SK-N-SH treated with all-trans-retinoic acid at 6 μM for 48 hours (cell line): ENCODE results near the gene SPAG9.

ENCODE experiments used
- ATAC-seq: fragments of 200-7000 bp; cut with Tn5 transposase; 3 replicates; pipeline ENCODE4 v1.9.1; 2020; ENCODE audit warnings: mild to moderate bottlenecking, moderate library complexity
- ARNTL ChIP-seq: fragments of 450-650 bp; formaldehyde crosslinking; IDR thresholded peaks from 2 replicates; pipeline ENCODE4 v1.5.0; 2020; ENCODE audit warnings: low read depth, mild to moderate bottlenecking, moderate library complexity, borderline replicate concordance
- BACH2 ChIP-seq: fragments of 250-450 bp; sonication (Bioruptor Pico); IDR thresholded peaks from 2 replicates; pipeline ENCODE4 v1.9.0; 2021; ENCODE audit warnings: mild to moderate bottlenecking, borderline replicate concordance
- CSDC2 ChIP-seq: fragments of 250-450 bp; sonication (Bioruptor Pico); IDR thresholded peaks from 2 replicates; pipeline ENCODE4 v1.5.0; 2020; ENCODE audit warnings: mild to moderate bottlenecking, moderate library complexity
- ESRRG ChIP-seq: fragments of 250-450 bp; sonication (Bioruptor Pico); IDR thresholded peaks from 2 replicates; pipeline ENCODE4 v1.6.1; 2021; ENCODE audit warnings: mild to moderate bottlenecking
- GLIS3 ChIP-seq: fragments of 250-450 bp; sonication (Bioruptor Pico); IDR thresholded peaks from 2 replicates; pipeline ENCODE4 v1.5.0; 2020; ENCODE audit warnings: mild to moderate bottlenecking, moderate library complexity
- ISL1 ChIP-seq: fragments of 250-450 bp; sonication (Bioruptor Pico); IDR thresholded peaks from 2 replicates; pipeline ENCODE4 v2.1.2; 2022; ENCODE audit warnings: mild to moderate bottlenecking, moderate library complexity
- OSR1 ChIP-seq: fragments of 250-450 bp; sonication (Bioruptor Pico); IDR thresholded peaks from 2 replicates; pipeline ENCODE4 v1.8.0; 2022; ENCODE audit warnings: moderate library complexity, mild to moderate bottlenecking, inconsistent platforms
- PPARA ChIP-seq: fragments of 250-450 bp; sonication (Bioruptor Pico); IDR thresholded peaks from 2 replicates; pipeline ENCODE4 v1.5.0; 2020; ENCODE audit warnings: mild to moderate bottlenecking, borderline replicate concordance
- RARB ChIP-seq: fragments of 250-450 bp; sonication (Bioruptor Pico); IDR thresholded peaks from 2 replicates; pipeline ENCODE4 v1.8.0; 2021; ENCODE audit warnings: mild to moderate bottlenecking, moderate library complexity
- SNAI2 ChIP-seq: fragments of 250-450 bp; sonication (Bioruptor Pico); IDR thresholded peaks from 2 replicates; pipeline ENCODE4 v1.5.0; 2020; ENCODE audit warnings: mild to moderate bottlenecking, moderate library complexity
- TCF4 ChIP-seq: fragments of 250-450 bp; sonication (Bioruptor Pico); IDR thresholded peaks from 2 replicates; pipeline ENCODE4 v1.8.0; 2021; ENCODE audit warnings: mild to moderate bottlenecking, moderate library complexity, borderline replicate concordance
- TOX ChIP-seq: fragments of 250-450 bp; sonication (Bioruptor Pico); IDR thresholded peaks from 2 replicates; pipeline ENCODE4 v1.8.0; 2021; ENCODE audit warnings: mild to moderate bottlenecking, moderate library complexity, borderline replicate concordance
- ZC3H10 ChIP-seq: fragments of 250-450 bp; sonication (Bioruptor Pico); IDR thresholded peaks from 2 replicates; pipeline ENCODE4 v1.5.1; 2021; ENCODE audit warnings: mild to moderate bottlenecking, moderate library complexity
- ZFP3 ChIP-seq: fragments of 250-450 bp; sonication (Bioruptor Pico); IDR thresholded peaks from 2 replicates; pipeline ENCODE4 v1.5.0; 2020; ENCODE audit warnings: mild to moderate bottlenecking, moderate library complexity
- ZFP30 ChIP-seq: fragments of 450-650 bp; formaldehyde crosslinking; IDR thresholded peaks from 2 replicates; pipeline ENCODE4 v1.5.0; 2022; ENCODE audit warnings: mild to moderate bottlenecking, moderate library complexity
- ZNF565 ChIP-seq: fragments of 450-650 bp; formaldehyde crosslinking; conservative IDR thresholded peaks from 2 replicates; pipeline ENCODE4 v1.5.0; 2020; ENCODE audit warnings: low read depth, mild to moderate bottlenecking, moderate library complexity
- ZNF70 ChIP-seq: fragments of 450-650 bp; formaldehyde crosslinking; IDR thresholded peaks from 2 replicates; pipeline ENCODE4 v1.5.0; 2020; ENCODE audit warnings: mild to moderate bottlenecking, moderate library complexity
- ZNF8 ChIP-seq: fragments of 450-650 bp; formaldehyde crosslinking; IDR thresholded peaks from 2 replicates; pipeline ENCODE4 v1.5.0; 2020; ENCODE audit warnings: mild to moderate bottlenecking, moderate library complexity
- TF ChIP-seq, protein P1 (sequence below): fragments of 250-450 bp; sonication (Bioruptor Pico); IDR thresholded peaks from 2 replicates; pipeline ENCODE4 v1.5.1; 2021; ENCODE audit warnings: mild to moderate bottlenecking, moderate library complexity
- TF ChIP-seq, protein P2 (sequence below): fragments of 250-450 bp; sonication (Bioruptor Pico); IDR thresholded peaks from 2 replicates; pipeline ENCODE4 v1.5.0; 2020; ENCODE audit warnings: mild to moderate bottlenecking, moderate library complexity
- TF ChIP-seq, protein P3 (sequence below): fragments of 250-450 bp; sonication (Bioruptor Pico); IDR thresholded peaks from 2 replicates; pipeline ENCODE4 v1.8.0; 2021; ENCODE audit warnings: low read depth, mild to moderate bottlenecking, moderate library complexity, borderline replicate concordance
- TF ChIP-seq, protein P4 (sequence below): fragments of 250-450 bp; sonication (Bioruptor Pico); IDR thresholded peaks from 2 replicates; pipeline ENCODE4 v1.8.0; 2020; ENCODE audit warnings: mild to moderate bottlenecking, moderate library complexity, borderline replicate concordance
- TF ChIP-seq, protein P5 (sequence below): fragments of 250-450 bp; sonication (Bioruptor Pico); IDR thresholded peaks from 2 replicates; pipeline ENCODE4 v1.5.1; 2020; ENCODE audit warnings: low read depth, mild to moderate bottlenecking, moderate library complexity

SPAG9 gene

DNA sequence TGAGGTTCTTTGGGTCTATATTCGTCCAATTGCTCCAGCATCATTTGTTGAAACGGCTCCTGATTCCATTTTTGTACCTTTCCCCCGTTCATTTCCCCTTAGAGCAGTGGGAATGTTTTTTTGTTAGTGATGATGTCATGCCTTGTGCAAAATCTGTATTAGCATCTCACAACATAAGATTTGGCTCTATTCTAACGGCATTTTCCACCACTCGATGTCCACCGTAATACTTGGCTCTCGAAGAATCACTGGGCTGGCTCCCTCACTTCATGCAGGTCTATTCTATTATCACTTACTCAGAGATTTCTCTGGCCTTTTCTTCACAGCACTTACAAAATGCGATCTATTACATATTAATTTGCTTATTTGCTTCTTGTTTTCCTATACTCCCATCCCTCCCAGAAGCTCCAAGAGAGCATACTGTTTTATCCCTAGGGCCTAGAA, 32.1 kb upstream of the SPAG9 start:
- TF ChIP-seq GLIS3 (CRISPR knock-in tag) (no peak), ZNF70 (CRISPR knock-in tag) (no peak), ESRRG (CRISPR knock-in tag) (no peak), TOX (CRISPR knock-in tag) (no peak), ZFP3 (CRISPR knock-in tag) (no peak), RARB (CRISPR knock-in tag) (no peak), ZNF565 (CRISPR knock-in tag) (peak; percentile 66; the same call in 1 of the 2 replicates), SNAI2 (CRISPR knock-in tag) (no peak; the same call in 1 of the 2 replicates), ZNF8 (CRISPR knock-in tag) (no peak), ISL1 (CRISPR knock-in tag) (no peak), PPARA (CRISPR knock-in tag) (no peak), ARNTL (CRISPR knock-in tag) (no peak), ZFP30 (CRISPR knock-in tag) (0 out of 2 replicates have a peak, but pooled peaks have one; percentile 14), ZC3H10 (CRISPR knock-in tag) (no peak), CSDC2 (CRISPR knock-in tag) (no peak), TCF4 (no peak), OSR1 (CRISPR knock-in tag) (no peak), BACH2 (0 out of 2 replicates have a peak, but pooled peaks have one; percentile 45)
- TF ChIP-seq, protein P1, sequence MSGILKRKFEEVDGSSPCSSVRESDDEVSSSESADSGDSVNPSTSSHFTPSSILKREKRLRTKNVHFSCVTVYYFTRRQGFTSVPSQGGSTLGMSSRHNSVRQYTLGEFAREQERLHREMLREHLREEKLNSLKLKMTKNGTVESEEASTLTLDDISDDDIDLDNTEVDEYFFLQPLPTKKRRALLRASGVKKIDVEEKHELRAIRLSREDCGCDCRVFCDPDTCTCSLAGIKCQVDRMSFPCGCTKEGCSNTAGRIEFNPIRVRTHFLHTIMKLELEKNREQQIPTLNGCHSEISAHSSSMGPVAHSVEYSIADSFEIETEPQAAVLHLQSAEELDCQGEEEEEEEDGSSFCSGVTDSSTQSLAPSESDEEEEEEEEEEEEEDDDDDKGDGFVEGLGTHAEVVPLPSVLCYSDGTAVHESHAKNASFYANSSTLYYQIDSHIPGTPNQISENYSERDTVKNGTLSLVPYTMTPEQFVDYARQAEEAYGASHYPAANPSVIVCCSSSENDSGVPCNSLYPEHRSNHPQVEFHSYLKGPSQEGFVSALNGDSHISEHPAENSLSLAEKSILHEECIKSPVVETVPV, result no peak
- TF ChIP-seq, protein P2, sequence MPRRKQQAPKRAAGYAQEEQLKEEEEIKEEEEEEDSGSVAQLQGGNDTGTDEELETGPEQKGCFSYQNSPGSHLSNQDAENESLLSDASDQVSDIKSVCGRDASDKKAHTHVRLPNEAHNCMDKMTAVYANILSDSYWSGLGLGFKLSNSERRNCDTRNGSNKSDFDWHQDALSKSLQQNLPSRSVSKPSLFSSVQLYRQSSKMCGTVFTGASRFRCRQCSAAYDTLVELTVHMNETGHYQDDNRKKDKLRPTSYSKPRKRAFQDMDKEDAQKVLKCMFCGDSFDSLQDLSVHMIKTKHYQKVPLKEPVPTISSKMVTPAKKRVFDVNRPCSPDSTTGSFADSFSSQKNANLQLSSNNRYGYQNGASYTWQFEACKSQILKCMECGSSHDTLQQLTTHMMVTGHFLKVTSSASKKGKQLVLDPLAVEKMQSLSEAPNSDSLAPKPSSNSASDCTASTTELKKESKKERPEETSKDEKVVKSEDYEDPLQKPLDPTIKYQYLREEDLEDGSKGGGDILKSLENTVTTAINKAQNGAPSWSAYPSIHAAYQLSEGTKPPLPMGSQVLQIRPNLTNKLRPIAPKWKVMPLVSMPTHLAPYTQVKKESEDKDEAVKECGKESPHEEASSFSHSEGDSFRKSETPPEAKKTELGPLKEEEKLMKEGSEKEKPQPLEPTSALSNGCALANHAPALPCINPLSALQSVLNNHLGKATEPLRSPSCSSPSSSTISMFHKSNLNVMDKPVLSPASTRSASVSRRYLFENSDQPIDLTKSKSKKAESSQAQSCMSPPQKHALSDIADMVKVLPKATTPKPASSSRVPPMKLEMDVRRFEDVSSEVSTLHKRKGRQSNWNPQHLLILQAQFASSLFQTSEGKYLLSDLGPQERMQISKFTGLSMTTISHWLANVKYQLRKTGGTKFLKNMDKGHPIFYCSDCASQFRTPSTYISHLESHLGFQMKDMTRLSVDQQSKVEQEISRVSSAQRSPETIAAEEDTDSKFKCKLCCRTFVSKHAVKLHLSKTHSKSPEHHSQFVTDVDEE, result peak; percentile 19; the same call in 1 of the 2 replicates
- TF ChIP-seq, protein P3, sequence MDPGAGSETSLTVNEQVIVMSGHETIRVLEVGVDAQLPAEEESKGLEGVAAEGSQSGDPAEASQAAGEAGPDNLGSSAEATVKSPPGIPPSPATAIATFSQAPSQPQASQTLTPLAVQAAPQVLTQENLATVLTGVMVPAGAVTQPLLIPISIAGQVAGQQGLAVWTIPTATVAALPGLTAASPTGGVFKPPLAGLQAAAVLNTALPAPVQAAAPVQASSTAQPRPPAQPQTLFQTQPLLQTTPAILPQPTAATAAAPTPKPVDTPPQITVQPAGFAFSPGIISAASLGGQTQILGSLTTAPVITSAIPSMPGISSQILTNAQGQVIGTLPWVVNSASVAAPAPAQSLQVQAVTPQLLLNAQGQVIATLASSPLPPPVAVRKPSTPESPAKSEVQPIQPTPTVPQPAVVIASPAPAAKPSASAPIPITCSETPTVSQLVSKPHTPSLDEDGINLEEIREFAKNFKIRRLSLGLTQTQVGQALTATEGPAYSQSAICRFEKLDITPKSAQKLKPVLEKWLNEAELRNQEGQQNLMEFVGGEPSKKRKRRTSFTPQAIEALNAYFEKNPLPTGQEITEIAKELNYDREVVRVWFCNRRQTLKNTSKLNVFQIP (CRISPR knock-in tag), result no peak
- TF ChIP-seq, protein P4, sequence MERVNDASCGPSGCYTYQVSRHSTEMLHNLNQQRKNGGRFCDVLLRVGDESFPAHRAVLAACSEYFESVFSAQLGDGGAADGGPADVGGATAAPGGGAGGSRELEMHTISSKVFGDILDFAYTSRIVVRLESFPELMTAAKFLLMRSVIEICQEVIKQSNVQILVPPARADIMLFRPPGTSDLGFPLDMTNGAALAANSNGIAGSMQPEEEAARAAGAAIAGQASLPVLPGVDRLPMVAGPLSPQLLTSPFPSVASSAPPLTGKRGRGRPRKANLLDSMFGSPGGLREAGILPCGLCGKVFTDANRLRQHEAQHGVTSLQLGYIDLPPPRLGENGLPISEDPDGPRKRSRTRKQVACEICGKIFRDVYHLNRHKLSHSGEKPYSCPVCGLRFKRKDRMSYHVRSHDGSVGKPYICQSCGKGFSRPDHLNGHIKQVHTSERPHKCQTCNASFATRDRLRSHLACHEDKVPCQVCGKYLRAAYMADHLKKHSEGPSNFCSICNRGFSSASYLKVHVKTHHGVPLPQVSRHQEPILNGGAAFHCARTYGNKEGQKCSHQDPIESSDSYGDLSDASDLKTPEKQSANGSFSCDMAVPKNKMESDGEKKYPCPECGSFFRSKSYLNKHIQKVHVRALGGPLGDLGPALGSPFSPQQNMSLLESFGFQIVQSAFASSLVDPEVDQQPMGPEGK (CRISPR knock-in tag), result no peak
- TF ChIP-seq, protein P5, sequence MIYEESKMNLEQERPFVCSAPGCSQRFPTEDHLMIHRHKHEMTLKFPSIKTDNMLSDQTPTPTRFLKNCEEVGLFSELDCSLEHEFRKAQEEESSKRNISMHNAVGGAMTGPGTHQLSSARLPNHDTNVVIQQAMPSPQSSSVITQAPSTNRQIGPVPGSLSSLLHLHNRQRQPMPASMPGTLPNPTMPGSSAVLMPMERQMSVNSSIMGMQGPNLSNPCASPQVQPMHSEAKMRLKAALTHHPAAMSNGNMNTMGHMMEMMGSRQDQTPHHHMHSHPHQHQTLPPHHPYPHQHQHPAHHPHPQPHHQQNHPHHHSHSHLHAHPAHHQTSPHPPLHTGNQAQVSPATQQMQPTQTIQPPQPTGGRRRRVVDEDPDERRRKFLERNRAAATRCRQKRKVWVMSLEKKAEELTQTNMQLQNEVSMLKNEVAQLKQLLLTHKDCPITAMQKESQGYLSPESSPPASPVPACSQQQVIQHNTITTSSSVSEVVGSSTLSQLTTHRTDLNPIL (CRISPR knock-in tag), result peak; percentile 76
- TF ChIP-seq, all 23 proteins: peak for 5
- ATAC-seq, result peak; percentile 41

DNA sequence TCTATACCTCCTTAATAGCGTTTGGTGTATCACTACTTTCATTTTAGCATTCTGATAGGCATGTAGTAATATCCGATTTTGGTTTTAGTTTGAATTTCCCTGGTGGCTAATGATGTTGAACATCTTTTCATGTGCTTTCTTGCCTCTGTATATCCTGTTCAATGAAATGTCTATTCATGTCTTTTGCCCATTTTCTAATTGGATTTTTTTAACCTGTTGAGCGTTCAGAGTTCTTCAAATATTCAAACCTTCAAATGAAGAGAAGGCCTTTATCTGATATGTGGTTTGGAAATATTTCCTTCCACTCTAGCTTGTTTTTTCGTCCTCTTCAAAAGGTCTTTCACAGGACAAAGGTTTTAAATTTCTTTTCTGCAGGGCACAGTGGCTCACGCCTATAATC, 30.3 kb upstream of the SPAG9 start:
- ATAC-seq, result no peak
- TF ChIP-seq ZNF565 (CRISPR knock-in tag) (no peak), ESRRG (CRISPR knock-in tag) (no peak), ISL1 (CRISPR knock-in tag) (no peak), TOX (CRISPR knock-in tag) (no peak), OSR1 (CRISPR knock-in tag) (no peak), RARB (CRISPR knock-in tag) (no peak), ZFP3 (CRISPR knock-in tag) (no peak), ZNF70 (CRISPR knock-in tag) (no peak), SNAI2 (CRISPR knock-in tag) (no peak), GLIS3 (CRISPR knock-in tag) (no peak), ARNTL (CRISPR knock-in tag) (no peak), PPARA (CRISPR knock-in tag) (no peak)
- TF ChIP-seq, protein P4 (CRISPR knock-in tag), result no peak
- TF ChIP-seq, protein P2, result no peak
- TF ChIP-seq, protein P1, result no peak
